Activated CD4-positive, CD25-positive, alpha-beta regulatory T cell treated with anti-CD3 and anti-CD28 coated beads, Interleukin-2, amount 50 U/mL, for 16 hours (primary cell): ENCODE results near the gene SSX2IP.

ENCODE experiments used
- DNase-seq: peaks from one replicate; pipeline ENCODE4 v3.0.0-alpha.2; 2020; ENCODE audit warnings: low read depth, low spot score

Gene SSX2IP

DNA sequence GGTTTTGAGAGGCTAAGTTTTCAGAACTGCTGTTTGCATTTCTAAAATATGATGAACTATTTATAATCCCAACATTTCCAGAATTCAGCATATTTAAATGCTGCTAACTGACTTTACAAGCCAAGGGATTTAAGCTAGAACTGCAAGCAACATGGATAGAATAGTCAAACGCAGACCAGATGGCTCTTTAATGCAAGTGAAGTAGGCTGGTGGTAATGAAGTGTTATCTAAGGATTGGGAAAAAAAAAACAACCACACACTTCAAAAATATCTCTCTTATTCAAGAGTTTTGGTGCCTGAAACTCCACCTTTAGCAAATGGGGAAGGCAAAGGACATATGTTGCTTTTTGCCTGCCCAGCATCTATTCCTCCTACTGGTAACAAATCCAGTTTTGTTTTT, 20.9 kb upstream of the SSX2IP start:
- DNase-seq = no peak

DNA sequence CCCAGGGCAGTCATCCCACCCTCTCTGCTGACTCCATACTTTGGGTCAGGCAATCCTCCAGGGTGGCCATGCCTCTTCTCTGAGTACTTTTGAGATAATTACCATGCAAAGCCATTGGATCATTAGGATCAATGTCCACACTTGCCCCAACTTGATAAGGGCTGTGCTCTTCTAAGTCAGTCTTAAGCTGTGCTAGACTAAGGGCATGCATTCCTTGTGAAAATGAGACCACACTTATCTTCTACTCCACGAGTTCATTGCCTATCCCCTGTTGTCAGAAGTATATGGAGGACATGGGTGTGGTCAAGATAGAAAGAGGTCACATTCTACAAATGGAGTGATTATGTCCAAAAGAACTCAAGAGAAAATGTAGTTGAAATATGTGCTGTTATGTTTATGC, 18.9 kb upstream of the SSX2IP start:
- DNase-seq = no peak

DNA sequence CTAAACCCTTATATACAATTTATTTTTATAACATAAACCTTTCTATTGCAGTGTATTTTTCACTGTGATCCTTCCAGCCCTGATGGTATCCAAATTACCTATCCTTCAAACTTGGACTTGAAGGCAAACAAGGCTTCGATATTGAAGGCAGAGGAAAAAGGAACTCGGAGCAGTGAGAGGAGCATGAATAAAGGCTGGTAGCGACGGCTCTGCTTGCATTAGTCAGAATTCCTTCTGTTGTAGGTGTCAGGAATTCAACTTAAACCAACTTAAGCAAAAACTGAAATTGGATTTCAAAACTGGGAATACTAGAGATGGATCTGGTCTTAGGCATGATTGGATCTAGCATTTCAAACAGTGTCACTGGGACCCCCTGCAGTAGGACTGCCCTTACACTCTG, 17.8 kb upstream of the SSX2IP start:
- no peak for DNase-seq

DNA sequence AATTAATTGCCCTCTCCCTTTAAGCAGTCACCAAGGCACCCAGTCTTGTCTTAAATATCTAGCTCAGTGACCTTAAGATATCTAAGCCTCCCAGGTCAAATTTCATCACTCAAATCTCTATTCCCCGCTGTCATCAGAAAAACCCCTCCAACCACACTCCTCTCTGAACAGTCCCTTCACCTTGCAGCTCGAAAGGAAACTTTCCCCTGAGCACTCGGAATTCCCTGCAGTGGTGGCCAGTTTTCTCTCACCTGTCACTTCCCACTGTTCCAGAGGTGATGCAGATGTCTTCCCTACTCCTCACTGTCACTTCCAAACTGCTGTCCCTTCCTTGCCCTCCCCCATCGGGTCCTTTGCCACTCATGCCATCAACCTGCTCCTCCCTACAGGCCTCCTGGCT, 15.3 kb upstream of the SSX2IP start:
- DNase-seq = no peak

DNA sequence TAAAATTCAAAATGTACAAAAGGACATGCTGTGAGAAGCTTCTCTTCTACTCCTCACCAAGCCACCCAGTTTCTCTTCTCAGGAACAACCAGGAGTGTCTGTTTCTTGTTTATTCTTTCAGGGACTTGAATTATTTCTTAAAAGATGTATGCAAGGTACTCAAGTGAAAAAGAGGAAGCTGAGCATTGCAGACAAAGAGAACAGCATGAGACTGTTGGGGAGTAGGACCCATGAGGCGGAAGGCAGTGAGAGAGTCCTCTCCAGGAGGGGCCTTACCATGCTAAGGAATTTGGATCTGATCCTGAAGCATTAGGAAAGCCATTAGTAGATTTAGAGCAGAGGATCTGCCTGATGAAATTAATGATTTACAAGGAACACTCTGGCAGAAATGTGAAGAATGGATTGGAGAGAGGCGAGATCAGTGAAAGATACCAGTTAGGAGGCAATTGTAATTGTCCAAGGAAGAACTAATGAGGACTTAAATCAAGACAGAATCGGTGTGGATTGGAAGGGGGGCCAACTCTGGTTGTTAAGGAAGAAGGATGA, 14.7 kb upstream of the SSX2IP start:
- DNase-seq = no peak

DNA sequence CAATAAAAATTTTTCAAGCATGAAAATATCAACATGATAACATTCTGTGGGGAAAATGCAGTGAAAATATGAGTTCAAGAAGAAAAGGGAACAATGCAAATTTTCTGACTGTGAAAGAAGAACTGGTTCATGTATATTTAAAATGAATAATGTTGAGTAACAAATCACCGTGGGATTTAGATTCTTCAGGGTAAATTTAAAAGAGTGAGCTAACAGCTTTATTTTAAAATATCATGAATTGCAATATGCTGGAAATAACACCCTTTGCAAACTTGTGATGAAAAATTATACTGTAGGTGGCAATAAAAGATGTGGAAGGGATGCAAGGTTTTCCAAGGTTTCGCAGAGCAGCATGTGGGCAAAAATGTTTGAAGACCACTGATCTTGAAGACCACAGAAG, 13.2 kb upstream of the SSX2IP start:
- no peak for DNase-seq

DNA sequence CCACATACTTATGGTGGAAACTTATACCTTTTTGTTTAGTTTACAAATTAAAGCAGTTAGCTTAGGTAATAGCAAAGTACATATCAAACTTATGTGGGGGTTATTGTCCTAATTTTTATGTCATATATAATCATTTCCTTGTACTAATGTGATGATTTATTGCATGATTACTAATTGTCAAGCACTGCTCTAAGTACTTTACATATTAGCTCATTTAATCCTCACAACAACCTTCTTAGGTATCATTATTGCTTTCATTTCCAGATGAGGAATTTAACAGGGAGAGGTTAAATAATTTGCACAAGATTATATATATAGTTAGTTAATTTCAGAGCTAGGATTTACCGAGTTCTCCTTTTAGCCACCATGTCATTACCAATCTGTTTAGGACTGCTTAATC, 11.9 kb upstream of the SSX2IP start:
- DNase-seq = no peak

DNA sequence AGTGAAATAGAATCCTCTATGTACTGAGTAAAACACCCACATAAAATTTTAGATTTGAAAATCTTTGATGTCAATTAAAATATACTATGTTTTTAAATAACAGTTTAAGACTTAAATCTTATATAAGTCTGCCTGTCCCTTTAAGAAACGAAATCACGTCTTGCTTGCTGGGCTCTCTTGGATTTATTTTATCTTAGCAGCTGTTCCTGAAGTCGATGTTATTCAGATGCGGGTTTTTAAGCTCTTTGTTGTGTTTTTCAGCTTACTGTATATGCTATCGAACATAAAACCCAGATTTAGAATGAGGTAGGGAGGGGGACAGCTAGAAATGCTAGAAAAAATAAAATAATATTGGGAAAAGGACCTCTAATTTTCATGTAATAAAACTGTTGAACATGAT, 11.1 kb upstream of the SSX2IP start:
- DNase-seq = no peak

DNA sequence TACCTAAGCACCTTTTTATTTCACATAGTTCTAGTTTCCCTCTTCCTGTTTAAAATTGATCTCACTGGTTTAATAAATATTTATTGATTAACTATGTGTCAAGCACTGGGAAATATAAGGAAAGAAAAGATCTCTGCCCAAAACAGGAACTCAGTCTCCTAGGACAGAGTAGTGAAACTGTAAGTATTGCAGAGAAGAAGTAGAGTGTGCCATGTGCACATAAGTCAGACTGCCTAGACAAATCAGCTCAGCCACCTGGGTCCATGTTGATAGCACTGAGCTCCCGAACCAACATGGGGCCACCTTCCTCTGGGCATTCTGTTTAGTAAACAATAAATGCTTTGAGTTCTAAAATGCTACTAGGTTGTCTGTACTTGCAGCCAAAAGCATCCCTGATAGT, 9.8 kb upstream of the SSX2IP start:
- DNase-seq = no peak

DNA sequence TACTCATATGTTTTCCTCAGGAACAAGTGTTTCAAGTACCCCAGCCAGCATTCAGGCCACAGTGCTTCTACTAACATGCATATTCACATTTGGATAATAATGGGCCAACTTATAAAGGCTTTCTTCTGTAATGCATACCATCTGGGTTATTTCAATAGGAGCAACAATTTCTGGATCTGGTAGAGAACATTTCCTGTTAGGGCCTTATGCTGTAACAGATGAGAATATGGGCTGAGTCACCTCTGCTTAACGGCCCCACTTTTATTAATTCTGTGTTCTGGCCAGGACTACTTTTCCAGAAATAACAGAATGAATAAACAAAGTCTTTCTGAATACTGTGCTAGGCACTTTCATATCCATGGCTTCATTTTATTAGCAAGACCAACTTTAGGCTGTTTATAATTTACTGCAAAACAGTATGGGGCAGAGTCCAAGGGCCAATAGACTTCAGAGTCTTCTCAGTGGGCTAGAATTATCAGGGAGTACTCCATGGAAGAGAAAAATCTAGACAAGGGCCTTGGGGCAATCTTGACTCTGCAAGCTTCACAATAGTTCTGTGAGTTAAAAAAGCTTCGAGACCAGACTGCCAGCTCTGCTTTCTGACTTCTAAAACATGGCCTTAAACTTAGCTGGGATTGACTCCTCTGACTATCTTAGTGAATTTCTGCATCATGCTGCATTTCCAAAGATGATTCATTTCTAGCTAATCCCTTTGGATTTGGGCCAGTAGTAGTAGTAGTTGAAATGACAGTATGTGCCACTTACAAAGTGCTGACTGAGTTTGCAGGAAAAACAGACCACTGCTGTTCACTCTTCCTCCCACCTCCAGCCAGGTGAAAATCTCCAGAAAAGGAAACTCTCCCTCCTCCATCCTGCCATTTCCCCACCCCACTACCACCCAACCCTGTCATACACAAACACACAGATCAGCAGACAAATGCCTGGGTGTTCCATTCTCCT, 8.2 kb upstream of the SSX2IP start:
- DNase-seq = no peak

DNA sequence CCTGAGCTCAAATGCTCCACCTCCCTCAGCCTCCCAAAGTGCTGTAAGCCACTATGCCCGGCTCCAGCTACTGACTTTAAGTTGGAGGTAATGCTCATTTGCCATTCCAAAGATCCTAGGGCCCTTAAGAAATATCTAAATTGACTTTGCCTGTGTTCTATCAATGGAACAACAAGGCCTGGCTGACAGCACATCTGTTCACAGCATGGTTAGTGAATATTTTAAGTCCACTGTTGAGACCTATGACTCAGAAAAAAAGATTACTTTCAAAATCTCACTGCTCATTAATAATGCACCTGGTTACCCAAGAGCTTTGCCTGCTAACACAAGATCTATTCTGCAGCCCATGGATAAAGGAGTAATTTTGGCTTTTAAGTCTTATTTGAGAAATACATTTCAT, 3.5 kb upstream of the SSX2IP start:
- DNase-seq = no peak

DNA sequence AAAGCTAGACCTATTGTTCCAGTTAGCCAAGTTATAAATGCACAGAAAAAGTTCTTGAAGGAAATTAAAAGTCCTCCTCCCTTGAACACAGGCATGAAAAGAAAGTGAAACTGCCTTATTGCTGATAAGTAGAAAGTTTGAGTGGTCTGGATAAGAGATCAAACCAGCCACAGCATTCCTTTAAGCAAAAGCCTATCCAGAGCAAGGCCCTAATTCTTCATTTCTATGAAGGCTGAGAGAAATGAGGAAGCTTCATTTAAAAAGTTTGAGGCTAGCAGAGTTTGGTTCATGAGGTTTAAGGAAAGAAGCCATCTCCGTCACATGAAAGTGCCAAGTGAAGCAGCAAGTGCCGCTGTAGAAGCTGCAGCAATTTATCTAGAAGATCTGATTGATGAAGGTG, 2.7 kb upstream of the SSX2IP start:
- DNase-seq = no peak

DNA sequence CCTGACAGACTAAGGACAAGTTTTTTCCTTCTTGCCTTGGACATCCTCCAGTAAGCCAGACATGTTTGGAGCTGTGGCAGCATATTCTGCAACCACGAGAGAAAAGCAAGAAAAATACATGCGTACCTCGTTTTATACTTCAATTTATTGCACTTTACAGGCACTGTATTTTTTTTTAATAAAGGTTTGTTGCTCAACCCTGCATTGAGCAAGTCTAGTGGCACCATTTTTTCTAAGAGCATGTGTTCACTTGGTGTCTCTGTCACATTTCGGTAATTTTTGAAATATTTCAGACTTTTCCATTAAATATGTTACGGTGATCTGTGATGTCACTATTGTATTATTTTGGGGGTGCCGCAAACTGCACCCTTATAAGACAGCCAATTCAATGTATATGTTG, 2.1 kb upstream of the SSX2IP start:
- DNase-seq = no peak

DNA sequence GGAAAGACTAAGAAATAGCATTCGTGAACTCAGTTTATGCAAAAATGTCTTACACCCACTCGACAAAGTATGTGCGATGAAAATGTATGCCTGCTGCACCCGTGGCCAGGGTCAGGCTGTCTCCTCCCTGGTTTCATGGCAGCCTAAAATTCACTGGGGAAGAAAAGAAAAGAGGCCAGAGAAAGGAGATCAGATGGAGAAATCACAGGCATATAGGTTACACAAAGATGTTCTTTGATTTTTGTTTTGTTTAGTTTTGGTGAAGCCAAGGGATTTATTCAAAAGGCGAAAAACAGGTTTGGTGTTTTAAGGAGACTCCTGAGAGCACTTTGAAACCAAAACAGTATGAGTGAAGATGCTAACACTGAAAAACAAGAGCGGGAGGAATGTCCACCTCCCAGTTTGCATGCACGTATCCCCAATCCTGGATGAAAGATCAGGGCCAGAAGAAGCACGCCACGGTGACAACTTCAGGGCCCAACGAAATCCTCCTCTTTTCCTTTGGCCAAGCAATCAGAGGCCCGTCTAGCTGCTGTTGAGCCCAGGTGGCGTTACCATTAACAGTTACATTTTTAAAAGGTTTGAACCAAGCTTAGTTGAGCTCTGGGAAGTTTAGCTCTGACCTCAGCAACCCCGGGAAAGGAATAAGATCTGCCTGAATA, 992 bp upstream of the SSX2IP start:
- DNase-seq = no peak

DNA sequence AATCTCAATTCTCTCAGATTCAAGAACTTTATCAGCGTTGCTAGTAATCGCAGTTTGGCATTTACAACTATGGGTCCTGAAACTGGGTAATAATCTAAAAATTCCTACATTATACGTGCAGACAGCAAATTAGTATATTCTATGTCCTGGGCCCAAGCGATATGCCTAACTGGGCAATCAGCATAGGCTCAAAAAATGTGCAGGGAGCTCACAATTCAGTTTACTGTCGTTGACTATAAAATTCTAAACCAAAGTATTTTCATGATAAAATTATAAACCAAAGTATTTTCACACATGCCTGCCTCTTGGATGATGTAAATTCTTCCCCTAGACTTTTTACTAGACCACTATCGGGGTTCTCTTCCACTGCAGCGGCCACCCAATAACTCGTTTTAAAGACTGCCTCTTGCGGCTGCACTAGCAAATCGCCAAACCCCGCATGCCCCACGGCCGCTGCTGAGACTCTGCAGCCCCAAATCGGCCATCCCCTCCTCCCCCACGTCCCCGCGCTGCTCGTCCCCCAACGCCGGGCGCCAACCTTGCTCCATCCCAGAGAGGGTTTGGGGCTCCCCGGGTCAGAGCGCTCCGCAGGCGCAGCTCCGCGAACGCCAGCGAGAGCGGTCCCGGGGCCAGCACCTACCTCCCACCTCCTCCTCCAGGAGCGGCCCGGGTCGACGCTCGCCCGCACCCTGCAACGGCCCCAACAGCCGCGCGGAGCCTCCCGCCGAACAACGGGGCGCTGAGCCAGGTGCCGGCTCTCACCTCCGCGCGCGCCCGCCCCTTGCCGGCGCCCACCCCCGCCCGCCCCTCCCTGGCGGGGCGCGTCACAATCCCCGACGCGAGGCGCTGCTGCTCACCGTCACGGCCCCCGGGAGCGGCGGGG, 506 bp downstream of the SSX2IP start:
- peak; percentile 1 for DNase-seq

DNA sequence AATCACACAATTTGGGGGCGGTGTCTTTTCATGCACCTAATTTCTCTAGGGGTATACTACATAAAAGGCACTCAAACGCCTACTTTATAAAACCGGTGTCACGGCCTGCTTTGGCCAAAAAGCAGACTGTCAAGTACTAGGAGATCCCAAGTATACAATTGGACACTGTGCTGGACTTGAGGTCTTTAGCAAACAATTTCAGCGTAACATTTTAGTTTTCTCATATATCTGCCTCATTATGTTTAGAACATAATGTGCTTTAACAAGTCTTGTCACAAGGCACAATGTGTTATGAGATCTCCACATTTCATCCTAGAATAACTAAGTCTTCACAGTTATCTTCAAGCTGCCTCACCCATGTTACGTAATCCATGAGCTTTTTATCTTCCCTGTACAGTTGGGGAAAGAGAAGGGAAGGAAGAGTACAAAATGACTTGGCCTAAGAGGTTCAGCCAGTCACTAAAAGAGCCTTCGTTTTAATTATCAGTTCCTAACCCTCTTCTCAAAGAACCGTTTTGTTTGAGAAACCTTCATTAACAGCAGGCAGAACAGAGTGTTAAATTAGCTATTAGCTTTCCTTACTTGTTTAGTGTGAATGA, 1.7 kb downstream of the SSX2IP start:
- no peak for DNase-seq

DNA sequence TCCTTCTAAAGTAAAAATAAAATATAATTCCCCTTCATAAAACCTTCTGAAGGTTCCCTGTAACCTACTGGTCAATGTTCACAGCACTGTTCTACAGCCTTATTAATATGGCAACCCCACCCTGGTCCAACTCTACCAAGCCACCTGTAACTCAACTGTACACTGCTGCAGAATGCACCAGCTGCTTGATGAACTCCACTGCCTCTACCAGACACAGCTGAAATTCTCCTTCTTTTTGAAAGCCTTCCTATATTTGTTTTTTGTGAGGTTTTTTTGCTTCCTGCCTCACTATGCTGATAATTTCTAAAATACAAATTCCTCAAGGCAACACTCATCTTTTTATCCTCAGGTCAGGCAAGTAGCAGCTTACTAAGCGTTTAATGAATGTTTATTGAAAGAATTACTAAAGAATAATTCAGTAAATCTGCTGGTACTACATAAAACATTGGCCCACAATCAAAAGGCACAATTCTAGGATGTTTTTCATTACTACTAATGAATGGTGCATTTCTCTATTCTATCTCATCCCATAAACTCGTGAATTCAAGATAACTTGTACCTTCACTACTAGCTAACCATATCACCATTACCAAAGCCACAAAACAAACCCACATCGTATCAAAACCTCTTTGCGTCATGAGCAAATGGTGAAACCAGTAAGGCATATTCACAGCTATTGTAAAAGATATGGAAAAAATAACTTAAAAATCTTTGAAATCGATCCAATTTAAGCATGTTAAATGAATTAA, 2.4 kb downstream of the SSX2IP start:
- no peak for DNase-seq

DNA sequence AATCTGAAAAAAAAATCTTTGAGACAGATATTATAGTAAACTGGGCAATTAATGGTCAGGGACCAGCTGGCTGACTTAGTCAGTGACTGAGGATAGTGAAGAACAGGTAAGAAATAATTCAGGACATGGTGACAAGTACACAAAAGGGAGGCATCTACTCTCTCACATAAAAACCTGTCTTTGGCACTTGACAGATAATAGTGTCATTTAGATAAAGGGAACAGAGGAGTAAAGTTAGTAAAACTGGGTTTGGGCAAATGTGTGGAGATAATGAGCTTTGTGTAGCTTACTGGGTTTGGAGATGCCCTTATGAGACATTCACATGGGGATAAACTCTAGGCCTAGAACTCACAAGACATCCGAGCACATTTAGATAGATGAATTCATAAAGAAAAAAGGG, 4.0 kb downstream of the SSX2IP start:
- DNase-seq = no peak

DNA sequence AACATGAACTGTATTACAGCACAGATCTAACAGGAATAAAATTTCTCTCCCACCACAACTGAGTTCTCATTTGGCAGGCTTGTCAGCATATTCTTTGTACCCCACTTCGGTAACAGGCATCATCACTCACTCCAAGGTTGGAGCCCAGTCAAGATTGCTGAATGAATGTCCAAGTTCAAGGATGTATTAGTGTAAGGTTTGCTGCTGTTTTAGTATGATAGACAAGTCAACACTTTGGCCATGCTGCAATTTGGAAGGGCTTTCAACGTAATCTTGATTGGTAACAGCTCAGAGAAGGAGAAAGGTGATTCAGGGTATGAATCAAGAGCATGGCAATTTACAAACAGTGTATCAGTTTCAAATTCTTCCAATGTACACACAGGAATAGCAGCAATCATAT, 6.8 kb downstream of the SSX2IP start:
- no peak for DNase-seq

DNA sequence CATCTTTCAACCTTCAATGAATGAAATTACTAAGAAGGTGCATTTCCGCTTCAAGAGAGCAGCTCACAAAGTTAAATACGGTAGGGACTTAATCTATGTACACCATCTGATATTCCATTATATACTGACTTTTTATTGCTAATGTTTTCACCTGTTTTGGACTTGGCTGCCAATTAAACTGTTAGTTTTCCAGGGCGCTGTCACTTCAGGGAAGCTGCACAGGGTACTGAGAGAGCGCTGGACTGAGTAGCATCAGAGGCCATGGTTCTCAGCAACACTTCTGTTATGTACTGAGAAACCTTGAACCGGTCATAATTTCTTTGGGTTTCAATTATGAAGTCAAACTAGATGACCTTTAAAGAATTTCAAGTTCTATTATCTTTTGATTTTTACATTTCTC, 8.2 kb downstream of the SSX2IP start:
- DNase-seq = no peak
